ENCODE results near the gene SLC4A3. TPM values are rescaled to one million over a fixed set of nuclear protein-coding genes. Genes with fewer than 3 reads are reported as not detected.

SLC4A3 gene
- total and polyA plus RNA-seq, 10 donors, result 0.71 to 9.2 (median 3.0) TPM

- TF ChIP-seq POLR2AphosphoS5 (IDR thresholded peaks at IDR 0.05) (no peak), CTCF (IDR thresholded peaks at IDR 0.05 in 8 of 11, conservative IDR thresholded peaks at IDR 0.05 in 3 of 11) (no peak), POLR2A (IDR thresholded peaks at IDR 0.05) (no peak)
- H3K27me3 ChIP-seq (replicated peaks in 1 of 7), result no peaks in the 10 kb centered on the region
- peaks cover 0 to 31% (median 13%) of the 10 kb centered on the region in 6 donors for H3K4me1 ChIP-seq
- no peak for DNase-seq
- peak overlapping the region in 6 of 8 donors; percentile 13 to 51 (median 24) for H3K27ac ChIP-seq
- no peaks in the 10 kb centered on the region for H3K9me3 ChIP-seq
- peaks cover 0 to 81% (median 57%) of the 10 kb centered on the region in 6 donors for H3K36me3 ChIP-seq
- intact Hi-C loops (cut with DNase I; ENCODE audit: low total_unique reads), result no loop called here
- peak overlapping the region in 1 of 8 donors; percentile 3 for H3K4me3 ChIP-seq
- 33 to 57% (median 43%) methylated on average over 5 of the region's 5 CpGs for WGBS, 5 donors
Observed at GRCh38 chr2:219603771-219604170, 23.7 kb upstream of the SLC4A3 start.

GRCh38 chr2:219605607-219605954 is 21.8 kb upstream of the SLC4A3 start:
- TF ChIP-seq POLR2AphosphoS5 (IDR thresholded peaks at IDR 0.05), result no peak
- no peak for TF ChIP-seq POLR2A (IDR thresholded peaks at IDR 0.05)
- TF ChIP-seq CTCF (IDR thresholded peaks at IDR 0.05 in 8 of 11, conservative IDR thresholded peaks at IDR 0.05 in 3 of 11), result no peak
- Histone ChIP-seq H3K27me3 (replicated peaks in 1 of 7) (no peaks in the 10 kb centered on the region), H3K9me3 (no peaks in the 10 kb centered on the region), H3K4me1 (peaks cover 0 to 22% (median 10%) of the 10 kb centered on the region in 6 donors), H3K4me3 (no peak overlapping the region), H3K36me3 (peaks cover 0 to 99% (median 73%) of the 10 kb centered on the region in 6 donors), H3K27ac (no peak overlapping the region)
- DNase-seq, result peak; percentile 50
- WGBS, 5 donors, result 92 to 96% (median 94%) methylated on average over 6 of the region's 6 CpGs
- intact Hi-C loops (cut with DNase I; ENCODE audit: low total_unique reads), result no loop called here

GRCh38 chr2:219607931-219608330 is 19.5 kb upstream of the SLC4A3 start:
- intact Hi-C loops (cut with DNase I; ENCODE audit: low total_unique reads), result no loop called here
- no peaks in the 10 kb centered on the region for H3K9me3 ChIP-seq
- H3K36me3 ChIP-seq, result peaks cover 0 to 100% (median 65%) of the 10 kb centered on the region in 6 donors
- H3K27ac ChIP-seq, result no peak overlapping the region
- peak; percentile 61 for DNase-seq
- TF ChIP-seq CTCF (IDR thresholded peaks at IDR 0.05 in 8 of 11, conservative IDR thresholded peaks at IDR 0.05 in 3 of 11) (no peak), POLR2AphosphoS5 (IDR thresholded peaks at IDR 0.05) (no peak), POLR2A (IDR thresholded peaks at IDR 0.05) (no peak)
- WGBS, 5 donors, result 83 to 94% (median 92%) methylated on average over 12 to 15 of the region's 15 CpGs
- H3K4me1 ChIP-seq, result peaks cover 0 to 28% (median 16%) of the 10 kb centered on the region in 6 donors
- H3K4me3 ChIP-seq, result no peak overlapping the region
- no peaks in the 10 kb centered on the region for H3K27me3 ChIP-seq (replicated peaks in 1 of 7)

- Histone ChIP-seq H3K9me3 (no peaks in the 10 kb centered on the region), H3K27ac (no peak overlapping the region), H3K36me3 (peaks cover 0 to 95% (median 62%) of the 10 kb centered on the region in 6 donors), H3K27me3 (replicated peaks in 1 of 7) (no peaks in the 10 kb centered on the region), H3K4me1 (peaks cover 0 to 25% (median 14%) of the 10 kb centered on the region in 6 donors), H3K4me3 (no peak overlapping the region)
- DNase-seq, result peak; percentile 46
- intact Hi-C loops (cut with DNase I; ENCODE audit: low total_unique reads), result no loop called here
- no peak for TF ChIP-seq CTCF (IDR thresholded peaks at IDR 0.05 in 8 of 11, conservative IDR thresholded peaks at IDR 0.05 in 3 of 11)
- TF ChIP-seq POLR2AphosphoS5 (IDR thresholded peaks at IDR 0.05), result no peak
- TF ChIP-seq POLR2A (IDR thresholded peaks at IDR 0.05), result no peak
- 83 to 96% (median 87%) methylated on average over 13 to 15 of the region's 15 CpGs for WGBS, 5 donors
Observed at GRCh38 chr2:219608399-219608964, 18.9 kb upstream of the SLC4A3 start.

All from spleen (tissue), 11 donors.